ENCODE results near the gene MOCOS.

- TF ChIP-seq CEBPB (IDR thresholded peaks at IDR 0.05) = no peak
- no peak for TF ChIP-seq TAF1 (IDR thresholded peaks at IDR 0.05; ENCODE audit: low read depth)
- no peak for TF ChIP-seq ZBTB7A (IDR thresholded peaks at IDR 0.05; ENCODE audit: low read depth)
- TF ChIP-seq NFIC (IDR thresholded peaks at IDR 0.05) = no peak
- TF ChIP-seq RAD21 (IDR thresholded peaks at IDR 0.05; ENCODE audit: low read depth) = no peak
Measured at GRCh38 chr18:36295880-36296301, 108.6 kb downstream of the MOCOS start.
